GM18873 (cell line): ENCODE results near the gene IL1R1.
A peak's percentile ranks its signal among the peaks of the same experiment; 100 is the strongest.
"Not testable (repeated sequence)": the region's sequence is repeated elsewhere in the genome, so short reads cannot be mapped to it uniquely, and the experiment has no call there.

ENCODE experiments used
- ATAC-seq: cut with Tn5 transposase; IDR thresholded peaks from one replicate; pipeline ENCODE4 v1.9.1; 2021; ENCODE audit warnings: mild to moderate bottlenecking, moderate library complexity, moderate number of reproducible peaks; ENCODE audit not compliant: unreplicated experiment, low FRiP score

Gene IL1R1, protein sequence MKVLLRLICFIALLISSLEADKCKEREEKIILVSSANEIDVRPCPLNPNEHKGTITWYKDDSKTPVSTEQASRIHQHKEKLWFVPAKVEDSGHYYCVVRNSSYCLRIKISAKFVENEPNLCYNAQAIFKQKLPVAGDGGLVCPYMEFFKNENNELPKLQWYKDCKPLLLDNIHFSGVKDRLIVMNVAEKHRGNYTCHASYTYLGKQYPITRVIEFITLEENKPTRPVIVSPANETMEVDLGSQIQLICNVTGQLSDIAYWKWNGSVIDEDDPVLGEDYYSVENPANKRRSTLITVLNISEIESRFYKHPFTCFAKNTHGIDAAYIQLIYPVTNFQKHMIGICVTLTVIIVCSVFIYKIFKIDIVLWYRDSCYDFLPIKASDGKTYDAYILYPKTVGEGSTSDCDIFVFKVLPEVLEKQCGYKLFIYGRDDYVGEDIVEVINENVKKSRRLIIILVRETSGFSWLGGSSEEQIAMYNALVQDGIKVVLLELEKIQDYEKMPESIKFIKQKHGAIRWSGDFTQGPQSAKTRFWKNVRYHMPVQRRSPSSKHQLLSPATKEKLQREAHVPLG

DNA sequence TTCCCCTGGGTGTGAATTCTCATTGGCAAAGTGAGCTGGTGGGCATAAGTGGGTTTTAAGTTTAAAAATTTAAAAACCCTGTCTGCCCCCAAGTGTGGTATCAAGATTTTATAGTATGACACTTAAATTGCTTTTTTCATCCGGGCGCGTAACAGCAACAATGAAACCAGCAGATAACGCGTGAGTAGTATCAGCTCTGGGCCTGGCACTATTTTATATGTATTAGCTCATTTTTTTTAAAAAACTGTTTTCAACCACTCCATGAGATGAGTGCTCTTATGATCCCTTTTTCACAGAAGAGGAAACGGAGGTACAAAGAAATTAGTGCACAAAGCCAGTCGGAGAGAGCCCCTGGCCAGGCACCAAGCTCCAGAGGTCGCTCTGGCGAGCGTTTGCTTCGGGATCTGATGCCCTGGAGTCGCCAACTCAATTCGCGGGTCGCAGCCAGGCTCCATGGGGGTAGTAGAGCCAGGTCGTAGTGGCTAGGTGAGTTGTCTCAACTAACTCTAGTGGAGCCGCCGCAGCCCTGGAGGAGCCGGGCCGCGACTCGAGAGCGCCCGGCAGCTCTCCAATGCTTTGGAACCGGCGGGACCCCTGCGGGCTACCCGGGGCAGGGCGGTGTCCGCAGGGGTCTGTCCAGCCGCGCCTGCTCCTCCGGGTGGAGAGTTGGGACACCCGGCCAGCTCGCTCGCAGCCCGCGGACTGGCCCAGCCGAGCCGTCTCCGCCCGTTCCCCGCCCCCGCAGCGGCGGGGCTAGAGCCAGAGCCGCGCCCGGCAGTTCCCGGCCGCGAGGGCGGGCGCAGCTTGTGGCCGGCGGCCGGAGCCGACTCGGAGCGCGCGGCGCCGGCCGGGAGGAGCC is at the start of gene IL1R1:
Gene IL1R1 (plus strand): TSS at position 777 of the 859 bp plus-strand sequence. CDS start 14,979 bp downstream, outside the sequence.
- ATAC-seq = no peak

DNA sequence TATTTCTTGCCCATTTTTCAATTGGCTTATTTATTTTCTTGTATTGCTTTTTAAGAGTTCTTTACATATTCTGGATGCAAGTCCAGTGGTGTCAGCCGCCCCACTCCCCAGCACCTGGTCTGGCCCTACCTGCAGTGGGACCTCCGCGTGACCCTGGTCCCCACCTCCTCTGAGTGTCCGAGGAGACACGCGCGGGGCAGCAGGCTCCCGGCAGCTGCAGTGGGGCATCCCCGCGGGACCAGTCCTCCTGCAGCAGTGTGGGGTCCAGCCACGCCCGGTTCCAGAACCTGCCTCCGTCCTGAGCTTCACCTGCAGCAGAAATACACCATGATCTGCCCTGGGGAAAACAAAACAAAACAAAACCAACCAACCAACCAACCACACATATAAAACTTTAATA is 48.9 kb upstream of the IL1R1 start:
- ATAC-seq = no peak

- no peak for ATAC-seq
These were observed 47.6 kb upstream of the IL1R1 start for GRCh38 chr2:102094917-102095316.

- ATAC-seq = no peak
These were observed 46.4 kb upstream of the IL1R1 start for GRCh38 chr2:102096103-102096502.

GRCh38 chr2:102098756-102099155 is 43.8 kb upstream of the IL1R1 start:
- no peak for ATAC-seq

GRCh38 chr2:102099536-102100298 is 42.8 kb upstream of the IL1R1 start:
- no peak for ATAC-seq

DNA sequence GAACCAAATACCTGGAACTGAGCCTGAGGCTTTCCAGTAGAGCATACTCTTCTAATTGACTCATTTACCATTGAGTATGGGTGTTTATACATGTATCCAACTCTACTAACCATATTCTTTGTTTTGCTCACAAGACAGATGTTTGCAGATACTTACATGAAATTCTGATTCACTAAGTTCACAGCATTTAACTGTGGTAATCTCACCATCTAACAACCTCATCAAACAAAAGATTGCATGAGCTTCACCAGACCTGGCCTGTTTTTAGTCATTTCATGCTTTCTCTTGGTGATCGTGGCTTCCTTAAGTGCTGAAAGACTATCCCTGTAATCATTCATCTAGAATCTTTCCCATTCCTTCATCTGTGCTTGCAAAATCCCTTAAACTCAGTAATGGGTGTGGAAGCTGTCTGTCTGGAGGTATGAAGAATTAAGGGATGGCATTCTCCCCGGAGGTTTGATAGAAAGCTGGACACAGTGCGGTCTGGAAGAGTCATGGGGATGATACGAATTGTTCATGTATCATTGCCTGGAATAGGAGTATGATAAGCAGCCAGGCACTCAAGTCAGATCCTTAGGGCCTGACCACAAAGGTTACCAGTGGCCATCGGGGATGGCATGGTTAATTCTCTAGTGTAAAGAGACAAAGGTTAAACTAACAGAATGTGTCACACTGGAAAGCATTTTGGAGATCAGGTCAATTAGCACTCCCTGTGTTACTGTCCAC is 42.0 kb upstream of the IL1R1 start:
- no peak for ATAC-seq

- no peak for ATAC-seq
These were observed 41.3 kb upstream of the IL1R1 start for GRCh38 chr2:102101097-102101848.

GRCh38 chr2:102101849-102102635 is 40.5 kb upstream of the IL1R1 start:
- no peak for ATAC-seq

- not testable (repeated sequence) for ATAC-seq
These were observed 40.0 kb upstream of the IL1R1 start for GRCh38 chr2:102102636-102102948.

DNA sequence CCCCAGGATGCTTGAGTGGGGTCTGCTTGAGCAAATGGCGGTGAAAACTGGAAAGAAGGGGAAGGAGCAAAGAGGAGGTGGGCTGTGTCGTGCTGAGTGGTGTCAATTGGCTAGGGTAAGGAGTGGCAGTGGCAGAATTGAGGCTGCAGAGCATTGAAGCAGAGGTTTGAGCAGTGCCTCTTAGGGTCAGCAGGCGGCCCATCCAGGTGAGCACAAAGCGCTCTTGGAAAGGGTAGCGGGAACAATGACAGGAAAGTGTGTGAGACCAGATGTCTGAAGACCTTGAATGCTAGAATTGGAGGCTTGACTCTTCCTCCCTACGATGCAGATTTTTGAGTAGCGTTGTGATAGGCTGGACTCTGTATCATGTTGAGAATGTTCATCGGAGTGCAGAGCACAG is 39.3 kb upstream of the IL1R1 start:
- no peak for ATAC-seq

DNA sequence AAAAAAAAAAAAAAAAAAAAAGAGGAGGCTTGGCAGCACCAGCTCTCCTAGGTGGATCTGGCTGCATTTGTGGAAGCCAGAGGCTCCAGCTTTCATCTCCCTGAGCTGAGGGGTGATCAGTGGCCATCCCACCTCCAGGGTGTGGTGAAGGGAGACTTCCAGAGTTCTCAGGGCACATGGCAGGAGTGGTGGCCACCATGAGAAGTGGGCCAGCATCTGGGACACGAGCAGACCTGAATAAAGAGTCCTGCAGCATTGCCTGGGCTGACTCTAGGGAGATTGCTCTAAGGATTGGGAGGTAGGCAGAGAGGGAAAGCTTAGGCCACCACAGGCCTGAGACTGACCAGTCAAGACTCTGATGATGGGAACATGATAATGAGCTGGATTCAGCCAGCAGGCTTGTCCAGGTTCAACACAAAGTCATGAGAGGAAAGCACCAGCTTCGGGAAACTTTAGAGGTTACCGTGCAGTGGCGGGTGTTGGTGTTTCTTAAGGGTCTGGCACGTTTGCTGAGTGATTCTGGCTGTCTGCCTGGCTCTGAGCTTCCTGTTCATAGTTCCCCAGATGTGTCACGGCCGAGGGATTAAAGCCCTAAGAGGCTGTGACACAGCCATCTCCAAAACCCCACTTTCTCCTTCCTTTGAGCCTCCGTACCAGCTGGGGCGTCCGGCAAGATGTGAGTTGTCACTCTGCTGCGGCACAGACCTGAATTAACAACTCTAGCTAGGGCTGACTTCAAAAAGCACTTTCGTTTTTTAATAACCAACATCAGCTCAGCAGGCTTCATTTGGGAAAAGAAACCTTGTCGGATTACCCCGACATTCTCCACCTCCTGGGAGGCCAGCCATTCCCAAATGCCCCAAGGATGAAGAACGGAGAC is 38.3 kb upstream of the IL1R1 start:
- peak; percentile 76 for ATAC-seq

- no peak for ATAC-seq
These were observed 36.4 kb upstream of the IL1R1 start for GRCh38 chr2:102106133-102106556.

GRCh38 chr2:102106813-102107740 is 35.5 kb upstream of the IL1R1 start:
- ATAC-seq = not testable (repeated sequence)

DNA sequence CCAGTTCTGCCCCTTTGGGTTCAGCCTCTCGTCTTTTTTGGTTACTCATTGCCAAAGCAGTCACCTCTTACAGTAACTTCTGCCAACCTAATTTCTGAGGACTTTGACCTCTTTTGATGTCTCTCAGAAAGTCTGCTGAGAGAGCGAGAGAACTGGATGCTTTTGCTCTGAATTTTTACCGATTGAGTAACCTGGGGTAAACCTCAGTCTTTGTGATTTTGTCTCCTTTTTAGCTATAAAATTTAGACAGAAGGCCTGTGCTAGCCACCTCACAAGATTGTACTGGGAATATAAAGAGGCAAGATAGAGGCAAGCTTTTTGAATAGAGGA is 34.8 kb upstream of the IL1R1 start:
- no peak for ATAC-seq

DNA sequence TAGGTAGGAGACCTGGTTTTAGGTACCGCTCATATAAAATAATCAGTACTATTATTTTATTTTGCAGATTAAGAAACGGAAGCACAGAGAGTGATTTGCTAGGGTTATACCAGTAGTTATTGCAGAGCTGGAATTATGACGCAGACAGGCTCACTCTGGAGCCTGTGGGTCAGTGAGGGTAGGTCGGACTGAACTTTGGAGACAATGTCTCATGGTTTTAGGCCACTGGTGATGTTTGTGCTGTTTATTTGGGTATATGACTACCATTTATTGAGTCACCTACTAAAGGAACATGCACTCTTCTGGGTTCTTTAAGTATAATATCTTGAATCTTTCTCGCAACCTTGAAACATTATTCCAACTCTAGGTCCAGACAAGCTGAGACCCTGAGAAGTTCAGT is 33.5 kb upstream of the IL1R1 start:
- no peak for ATAC-seq

GRCh38 chr2:102110171-102110570 is 32.4 kb upstream of the IL1R1 start:
- no peak for ATAC-seq
